ENCODE measurements around the gene FYN.

FYN gene

DNA sequence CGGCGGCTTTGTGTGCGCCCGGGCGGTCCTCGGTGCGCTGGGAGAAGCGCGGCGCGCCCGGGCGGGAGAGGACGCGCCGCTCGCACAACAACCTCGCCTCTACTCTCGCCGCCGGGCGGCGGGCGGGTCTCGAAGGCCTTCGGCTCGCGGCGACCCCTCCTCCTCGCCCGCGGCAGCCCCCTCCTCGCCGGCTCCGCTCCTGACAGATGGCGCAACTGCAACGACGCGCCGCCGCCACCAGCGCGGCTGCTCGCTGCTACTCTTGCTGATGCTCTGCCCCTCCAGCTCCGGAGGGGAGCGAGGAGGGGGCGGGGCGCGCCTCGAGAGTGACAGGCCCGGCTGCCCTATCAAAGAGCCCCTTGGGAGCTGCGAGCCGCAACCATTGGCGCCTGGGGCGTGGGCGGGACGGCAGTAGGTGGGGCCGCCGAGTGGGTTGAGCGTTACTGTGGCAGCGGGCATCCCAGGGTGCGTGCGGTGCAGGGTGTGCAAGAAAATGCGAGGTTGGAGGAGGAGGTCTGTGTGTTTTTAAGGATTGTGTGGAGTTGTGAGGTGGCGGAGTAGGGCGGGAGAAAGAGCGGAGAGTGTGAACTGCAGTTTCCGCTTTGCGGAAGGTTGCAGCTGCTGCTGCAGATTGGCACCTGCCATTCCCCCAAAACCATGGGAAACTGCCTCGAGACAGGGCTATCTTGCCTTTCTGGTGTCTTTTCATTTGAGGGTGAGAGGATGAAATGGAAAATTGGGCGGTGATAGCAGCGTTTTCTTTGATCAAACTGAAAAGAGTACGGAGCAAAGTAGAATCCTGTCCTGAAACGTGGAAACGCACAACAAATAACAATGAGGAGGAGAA lies at the start of gene FYN:
TSS of gene FYN (minus strand) at position 275 of the 847 bp plus-strand sequence. CDS start 153,401 bp downstream, outside the sequence.
- peak within 1 kb of the TSS; percentile 83 for H3K4me3 ChIP-seq (ENCODE audit: low read depth, low read length)
- CTCF ChIA-PET = interaction anchor here (1.1 to 1.2 kb wide), 2 partner anchors 9 to 21 kb away, joined by 4 read pairs; no protein-coding TSS in a partner anchor
- POLR2A ChIA-PET = interaction anchor here (0.7 to 1.1 kb wide), 4 partner anchors 55 to 100 kb away, joined by 3 to 8 read pairs (median 4); no protein-coding TSS in a partner anchor
- DNase-seq (ENCODE audit: low read depth, low spot score) = peak; percentile 70
- TF ChIP-seq, protein P1, sequence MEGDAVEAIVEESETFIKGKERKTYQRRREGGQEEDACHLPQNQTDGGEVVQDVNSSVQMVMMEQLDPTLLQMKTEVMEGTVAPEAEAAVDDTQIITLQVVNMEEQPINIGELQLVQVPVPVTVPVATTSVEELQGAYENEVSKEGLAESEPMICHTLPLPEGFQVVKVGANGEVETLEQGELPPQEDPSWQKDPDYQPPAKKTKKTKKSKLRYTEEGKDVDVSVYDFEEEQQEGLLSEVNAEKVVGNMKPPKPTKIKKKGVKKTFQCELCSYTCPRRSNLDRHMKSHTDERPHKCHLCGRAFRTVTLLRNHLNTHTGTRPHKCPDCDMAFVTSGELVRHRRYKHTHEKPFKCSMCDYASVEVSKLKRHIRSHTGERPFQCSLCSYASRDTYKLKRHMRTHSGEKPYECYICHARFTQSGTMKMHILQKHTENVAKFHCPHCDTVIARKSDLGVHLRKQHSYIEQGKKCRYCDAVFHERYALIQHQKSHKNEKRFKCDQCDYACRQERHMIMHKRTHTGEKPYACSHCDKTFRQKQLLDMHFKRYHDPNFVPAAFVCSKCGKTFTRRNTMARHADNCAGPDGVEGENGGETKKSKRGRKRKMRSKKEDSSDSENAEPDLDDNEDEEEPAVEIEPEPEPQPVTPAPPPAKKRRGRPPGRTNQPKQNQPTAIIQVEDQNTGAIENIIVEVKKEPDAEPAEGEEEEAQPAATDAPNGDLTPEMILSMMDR (IDR thresholded peaks at IDR 0.05; ENCODE audit: insufficient read depth, low read length, missing control alignments) = peak; percentile 59

DNA sequence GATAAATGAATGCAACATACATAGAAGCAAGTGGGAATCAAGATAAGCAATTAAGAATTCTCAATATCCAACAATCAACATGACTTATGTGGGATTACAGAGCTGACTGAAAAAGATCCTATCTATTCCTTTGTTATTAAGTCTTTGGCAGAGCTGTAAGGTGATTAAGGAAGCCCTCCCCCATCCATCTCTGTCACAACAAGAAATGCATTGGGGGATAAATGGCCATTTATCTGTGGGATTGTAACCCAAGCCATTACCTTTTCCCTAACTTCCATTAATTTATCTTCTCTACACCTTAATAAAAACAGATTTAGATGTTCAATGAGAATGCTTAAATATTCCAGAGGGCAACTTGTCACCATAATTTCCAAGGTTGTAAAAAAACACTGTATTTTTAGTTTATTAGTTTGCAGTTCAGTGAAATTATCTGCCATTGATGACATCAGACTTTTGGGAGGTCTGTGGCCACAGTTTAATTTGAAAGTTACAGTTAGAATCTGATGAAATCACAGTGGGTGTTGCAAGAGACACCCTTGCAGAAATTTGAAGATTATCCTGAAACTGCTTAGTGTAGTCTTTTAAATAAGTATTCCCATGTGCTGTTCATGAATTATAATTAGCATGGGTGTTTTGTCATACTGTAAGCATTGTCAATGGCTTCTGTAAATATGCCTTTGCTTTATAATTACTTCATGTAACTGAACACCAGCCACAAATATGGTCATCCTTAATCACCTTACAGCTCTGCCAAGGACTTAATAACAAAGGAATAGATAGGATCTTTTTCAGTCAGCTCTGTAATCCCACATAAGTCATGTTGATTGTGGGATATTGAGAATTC lies 49.4 kb upstream of the FYN start:
- CTCF ChIA-PET = interaction anchor here (0.8 to 2.3 kb wide), 3 partner anchors 8 to 35 kb away, joined by 3 to 9 read pairs (median 3); no protein-coding TSS in a partner anchor
- POLR2A ChIA-PET = no interaction called here
- DNase-seq (ENCODE audit: low read depth, low spot score) = no peak
- H3K4me3 ChIP-seq (ENCODE audit: low read depth, low read length) = no peak overlapping the region
- TF ChIP-seq, protein P1 (IDR thresholded peaks at IDR 0.05; ENCODE audit: insufficient read depth, low read length, missing control alignments) = no peak

DNA sequence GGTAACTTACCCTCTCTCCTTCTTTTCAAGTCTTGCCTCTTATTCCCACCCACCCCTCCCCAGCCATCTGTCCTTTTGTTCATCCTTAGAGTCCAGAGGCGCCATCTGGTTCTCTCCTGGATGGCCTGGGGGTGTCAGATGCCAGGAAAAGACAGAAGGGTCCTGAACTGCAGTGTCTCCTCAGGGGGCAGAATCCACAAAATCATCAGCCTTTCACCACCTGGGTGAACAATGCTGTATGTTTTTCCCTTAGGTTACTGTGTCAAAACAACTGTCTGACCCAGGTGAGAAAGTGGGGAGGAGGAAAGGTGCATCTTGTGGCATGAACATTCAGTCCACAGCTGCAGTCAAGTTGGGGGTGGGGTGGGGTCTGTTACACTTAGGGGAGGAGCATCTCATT lies 47.9 kb upstream of the FYN start:
- no peak for DNase-seq (ENCODE audit: low read depth, low spot score)
- ChIA-PET CTCF (interaction anchor here (1.3 kb wide), 1 partner anchor 121 kb away, joined by 3 read pairs; no protein-coding TSS in a partner anchor), POLR2A (no interaction called here)
- TF ChIP-seq, protein P1 (IDR thresholded peaks at IDR 0.05; ENCODE audit: insufficient read depth, low read length, missing control alignments) = no peak
- H3K4me3 ChIP-seq (ENCODE audit: low read depth, low read length) = no peak overlapping the region

DNA sequence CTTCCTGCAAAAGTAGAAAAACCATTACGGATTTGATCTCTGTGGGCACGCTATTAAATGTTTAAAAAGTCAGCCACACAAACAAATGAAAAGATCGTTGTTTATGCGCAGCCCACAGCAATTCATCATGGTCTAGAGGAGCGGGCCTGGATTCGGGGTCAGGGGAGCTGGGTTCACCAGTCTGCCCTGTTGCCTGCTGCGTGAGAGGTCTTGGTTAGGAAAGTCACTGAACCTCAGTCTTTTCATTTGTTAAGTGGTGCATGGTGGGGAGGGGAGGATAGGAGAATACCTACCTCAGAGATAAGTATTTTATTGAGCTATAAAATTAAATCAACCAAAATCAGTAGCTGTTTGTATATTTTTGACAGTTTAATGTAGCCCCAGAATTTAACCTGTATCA lies 47.3 kb upstream of the FYN start:
- no peak for DNase-seq (ENCODE audit: low read depth, low spot score)
- CTCF ChIA-PET = interaction anchor here (0.6 to 1.3 kb wide), 2 partner anchors 36 to 121 kb away, joined by 3 read pairs; no protein-coding TSS in a partner anchor
- TF ChIP-seq, protein P1 (IDR thresholded peaks at IDR 0.05; ENCODE audit: insufficient read depth, low read length, missing control alignments) = no peak
- H3K4me3 ChIP-seq (ENCODE audit: low read depth, low read length) = no peak overlapping the region
- POLR2A ChIA-PET = no interaction called here

DNA sequence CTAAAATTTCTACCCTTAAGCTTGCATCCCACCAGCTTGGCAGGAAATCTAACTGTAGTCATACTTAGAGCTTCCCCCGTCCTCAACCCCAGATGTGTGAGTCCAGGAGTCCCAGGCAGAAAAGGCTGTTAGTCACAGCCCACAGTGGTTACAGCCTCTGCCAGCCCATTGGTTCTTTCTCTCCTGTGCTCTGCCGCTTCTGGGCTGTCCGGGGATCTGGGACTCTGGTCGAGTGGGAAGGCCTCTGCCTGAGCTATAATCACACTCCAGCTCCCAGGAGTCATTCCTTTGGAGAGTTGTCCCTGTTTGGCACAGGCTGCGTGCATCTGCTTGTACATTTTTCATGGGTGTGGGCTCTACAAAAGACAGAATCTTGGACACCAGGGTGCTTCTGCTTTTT lies 45.6 kb upstream of the FYN start:
- no peak for DNase-seq (ENCODE audit: low read depth, low spot score)
- TF ChIP-seq, protein P1 (IDR thresholded peaks at IDR 0.05; ENCODE audit: insufficient read depth, low read length, missing control alignments) = no peak
- H3K4me3 ChIP-seq (ENCODE audit: low read depth, low read length) = no peak overlapping the region
- CTCF ChIA-PET = no interaction called here
- POLR2A ChIA-PET = no interaction called here

DNA sequence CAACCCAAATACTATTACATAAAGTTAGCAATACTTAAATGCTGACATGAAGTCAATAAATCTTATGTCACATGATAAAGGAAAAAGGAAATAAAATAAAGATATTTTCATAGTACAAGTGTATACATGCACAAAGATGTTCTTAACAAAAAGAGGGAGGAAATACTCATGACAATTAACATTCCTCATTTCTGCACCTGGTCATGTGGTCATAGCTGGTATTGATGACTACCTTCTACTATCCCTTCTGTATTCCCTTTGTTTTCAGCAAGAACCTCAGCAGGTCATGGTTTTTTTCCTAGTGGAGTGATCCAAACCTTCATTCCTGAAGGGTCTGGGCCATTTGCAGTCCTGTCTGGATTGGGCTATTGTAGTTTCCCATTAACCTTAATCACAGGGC lies 43.5 kb upstream of the FYN start:
- POLR2A ChIA-PET = no interaction called here
- H3K4me3 ChIP-seq (ENCODE audit: low read depth, low read length) = no peak overlapping the region
- no peak for DNase-seq (ENCODE audit: low read depth, low spot score)
- TF ChIP-seq, protein P1 (IDR thresholded peaks at IDR 0.05; ENCODE audit: insufficient read depth, low read length, missing control alignments) = no peak
- CTCF ChIA-PET = no interaction called here
